HG02884 (cell line): ENCODE results near the gene CEP72.
"Not testable (repeated sequence)": the region's sequence is repeated elsewhere in the genome, so short reads cannot be mapped to it uniquely, and the experiment has no call there.

Experiments
- ATAC-seq: cut with Tn5 transposase; IDR thresholded peaks from one replicate; pipeline ENCODE4 v1.9.1; 2021; ENCODE audit warnings: mild to moderate bottlenecking, moderate library complexity; ENCODE audit not compliant: unreplicated experiment

CEP72 gene

DNA sequence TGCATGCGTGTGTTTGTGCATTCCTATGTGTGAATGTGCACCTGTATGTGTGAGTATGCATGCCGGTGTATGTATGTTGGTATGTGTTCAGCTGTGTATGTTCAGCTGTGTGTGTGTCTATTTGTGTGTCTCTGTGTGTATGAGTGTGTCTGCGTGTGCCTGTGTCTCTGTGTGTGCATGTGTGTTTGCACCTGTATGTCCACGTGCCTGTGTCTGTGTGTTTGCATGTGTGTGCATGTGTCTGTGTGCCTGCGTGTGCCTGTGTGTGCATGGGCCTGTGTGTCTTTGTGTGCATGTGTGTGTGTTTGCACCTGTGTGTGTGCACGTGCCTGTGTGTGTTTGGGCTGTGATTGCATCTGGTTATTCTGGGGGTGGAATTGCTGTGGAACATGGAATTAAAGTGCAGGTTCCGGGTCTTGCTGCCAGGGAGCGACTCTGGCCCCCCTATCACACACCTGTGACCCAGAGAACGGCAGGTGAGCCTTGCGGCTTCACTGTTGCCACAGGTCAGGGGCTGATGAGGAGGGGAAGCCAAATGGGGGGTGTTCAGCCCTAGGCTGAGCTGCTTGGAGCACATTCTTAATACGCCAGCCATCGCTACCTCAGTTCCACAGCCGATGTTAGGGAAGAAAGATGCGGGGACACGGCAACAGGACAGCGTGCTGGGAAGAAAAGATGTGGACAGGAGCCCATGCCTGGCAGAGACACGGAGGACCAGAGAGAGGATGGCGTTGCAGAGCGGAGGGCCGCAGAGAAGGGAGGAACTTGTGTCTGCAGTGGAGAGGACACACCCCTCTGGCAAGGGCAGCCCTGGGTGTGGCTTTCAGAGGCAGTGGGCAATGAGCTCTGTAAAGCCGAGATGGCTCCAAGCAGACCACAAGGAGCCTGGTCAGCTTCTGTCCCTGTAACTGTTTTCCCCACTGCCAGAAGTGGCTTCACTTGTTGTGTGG is 84.9 kb downstream of the CEP72 start:
- not testable (repeated sequence) for ATAC-seq
